ENCODE data around the gene RAB40B. TPM values are rescaled to one million over a fixed set of nuclear protein-coding genes. Genes with fewer than 3 reads are reported as not detected.

The RAB40B gene
- total RNA-seq, 1 experiment from 2014 or later: 37.8 TPM

DNA sequence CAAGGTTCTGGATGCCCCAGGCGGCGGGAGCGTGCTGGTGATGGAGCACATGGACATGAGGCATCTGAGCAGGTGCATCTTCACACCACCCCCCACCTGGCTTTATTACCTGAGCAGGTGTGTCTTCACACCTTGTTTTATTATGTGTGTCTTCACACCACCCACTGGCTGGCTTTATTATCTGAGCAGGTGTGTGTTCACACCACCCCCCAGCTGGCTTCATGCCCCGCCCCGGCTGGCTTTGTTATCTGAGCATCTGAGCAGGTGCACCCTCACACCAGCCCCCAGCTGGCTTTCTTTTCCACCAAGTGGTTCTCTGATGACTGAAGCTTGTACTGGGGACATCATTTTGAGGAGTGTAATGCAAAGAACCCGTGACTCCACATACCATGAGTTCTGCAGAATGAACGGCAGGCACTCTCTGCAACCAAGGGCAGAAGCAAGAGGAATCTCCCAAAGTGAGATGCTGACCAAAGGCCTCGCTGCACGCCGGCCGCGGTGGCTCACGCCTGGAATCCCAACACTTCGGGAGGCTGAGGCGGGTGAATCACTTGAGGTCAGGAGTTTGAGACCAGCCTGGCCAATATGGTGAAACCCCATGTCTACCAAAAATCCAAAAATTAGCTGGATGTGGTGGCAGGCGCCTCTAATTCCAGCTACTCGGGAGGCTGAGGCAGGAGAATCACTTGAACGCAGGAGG lies 20.6 kb upstream of the RAB40B start:
- in situ Hi-C loops (cut with HindIII; ENCODE audit: low sequenced_read_pairs): no loop called here
- DNase-seq (ENCODE audit: low spot score): no peak

DNA sequence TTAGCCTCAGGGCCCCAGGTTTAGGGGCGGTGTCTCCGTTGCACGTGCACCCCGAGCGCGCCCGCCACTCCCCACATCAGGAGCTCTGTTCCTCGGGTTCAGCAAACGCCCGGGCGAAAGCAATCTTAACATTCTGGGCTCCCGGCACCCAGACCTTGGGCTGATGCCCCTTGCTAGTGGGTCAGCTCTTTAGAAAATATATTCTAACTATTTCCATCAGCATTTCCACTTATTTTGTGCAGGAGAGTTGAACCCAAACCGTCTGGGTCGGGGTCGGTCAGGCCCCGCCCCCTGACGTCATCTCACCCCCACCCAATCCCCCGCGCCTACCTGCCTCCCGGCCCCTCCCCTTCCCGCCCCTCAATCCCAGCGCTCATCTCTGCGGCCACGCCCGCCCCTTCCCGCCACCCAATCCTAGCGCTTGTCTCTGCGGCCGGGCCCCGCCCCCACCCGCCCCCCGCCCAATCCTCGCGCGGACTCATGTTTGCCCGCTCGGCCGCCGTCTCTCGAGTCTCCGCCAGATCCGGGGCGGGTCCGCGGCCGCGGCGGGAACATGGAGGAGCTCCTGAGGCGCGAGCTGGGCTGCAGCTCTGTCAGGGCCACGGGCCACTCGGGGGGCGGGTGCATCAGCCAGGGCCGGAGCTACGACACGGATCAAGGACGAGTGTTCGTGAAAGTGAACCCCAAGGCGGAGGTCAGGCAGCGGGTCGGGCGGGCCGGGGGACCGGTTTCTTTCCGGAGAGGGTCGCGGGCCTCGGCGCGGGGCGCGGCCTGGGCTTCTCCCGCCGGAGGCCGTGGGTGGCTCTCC lies 17.9 kb upstream of the RAB40B start, which contains the start of gene FN3KRP:
TSS of gene FN3KRP (plus strand) at position 504 of the 808 bp plus-strand sequence. CDS start at position 554, 50 bp downstream.
- DNase-seq (ENCODE audit: low spot score): peak; percentile 90
- in situ Hi-C loops (cut with HindIII; ENCODE audit: low sequenced_read_pairs): no loop called here

DNA sequence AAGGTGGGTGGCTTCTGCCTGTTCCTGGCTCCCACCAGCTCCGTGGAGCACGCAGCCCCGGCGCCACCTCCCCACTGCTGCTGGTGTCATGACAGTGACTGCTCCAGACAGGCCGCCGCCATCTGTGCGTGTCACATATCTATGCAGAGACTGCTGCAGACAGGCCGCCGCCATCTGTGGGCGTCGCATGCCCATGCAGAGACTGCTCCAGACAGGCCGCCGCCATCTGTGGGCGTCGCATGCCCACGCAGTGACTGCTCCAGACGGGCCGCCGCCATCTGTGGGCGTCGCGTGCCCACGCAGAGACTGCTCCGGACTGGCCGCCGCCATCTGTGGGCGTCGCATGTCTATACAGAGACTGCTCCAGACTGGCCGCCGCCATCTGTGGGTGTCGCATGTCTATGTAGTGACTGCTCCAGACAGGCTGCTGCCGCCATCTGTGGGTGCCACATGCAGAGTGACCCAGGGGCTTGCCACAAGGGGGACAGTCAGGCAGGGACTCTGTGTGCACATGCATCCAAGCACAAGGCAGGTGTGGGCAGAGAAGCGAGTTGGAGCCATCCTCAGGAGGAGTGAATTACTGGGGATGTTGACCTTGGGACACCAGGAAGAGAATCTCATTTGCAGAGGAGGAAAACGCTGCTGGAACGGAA lies 14.7 kb upstream of the RAB40B start:
- DNase-seq (ENCODE audit: low spot score): no peak
- in situ Hi-C loops (cut with HindIII; ENCODE audit: low sequenced_read_pairs): no loop called here

DNA sequence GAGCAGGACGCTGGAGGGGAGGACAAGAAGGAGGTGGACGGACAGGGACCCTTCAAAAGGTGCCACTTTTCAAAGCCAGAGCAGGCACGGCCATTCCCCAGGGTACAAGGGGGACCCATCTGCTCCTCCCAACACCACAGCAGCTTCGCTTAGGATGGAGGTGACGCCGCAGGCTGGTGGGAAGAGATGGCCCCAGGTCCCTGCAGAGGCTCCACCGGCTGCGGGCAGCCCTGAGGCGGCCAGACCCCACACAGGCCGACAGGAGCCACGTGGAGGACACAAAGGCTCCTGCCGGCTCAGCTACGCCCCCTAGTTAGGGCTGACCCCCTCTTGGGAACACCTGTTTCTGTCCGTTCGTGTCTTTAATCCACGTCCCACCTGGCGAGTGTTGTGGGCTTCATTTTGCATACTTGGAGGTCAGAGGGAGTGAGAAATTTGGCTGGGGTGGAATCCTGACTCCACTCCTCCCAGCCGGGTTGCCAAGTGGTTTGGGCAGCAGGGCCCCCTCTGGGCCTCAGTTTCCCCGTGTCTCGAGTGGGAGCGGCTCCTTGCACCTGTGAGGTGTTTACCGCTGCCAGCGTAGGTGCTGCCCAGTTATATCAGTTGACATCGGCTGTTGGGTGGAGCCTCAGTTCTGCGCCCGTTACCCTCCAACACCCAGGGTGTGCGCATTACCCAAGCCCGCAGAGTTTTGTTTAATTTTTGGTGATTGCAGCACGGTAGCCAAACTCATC lies 12.2 kb upstream of the RAB40B start:
- DNase-seq (ENCODE audit: low spot score): no peak
- in situ Hi-C loops (cut with HindIII; ENCODE audit: low sequenced_read_pairs): no loop called here

DNA sequence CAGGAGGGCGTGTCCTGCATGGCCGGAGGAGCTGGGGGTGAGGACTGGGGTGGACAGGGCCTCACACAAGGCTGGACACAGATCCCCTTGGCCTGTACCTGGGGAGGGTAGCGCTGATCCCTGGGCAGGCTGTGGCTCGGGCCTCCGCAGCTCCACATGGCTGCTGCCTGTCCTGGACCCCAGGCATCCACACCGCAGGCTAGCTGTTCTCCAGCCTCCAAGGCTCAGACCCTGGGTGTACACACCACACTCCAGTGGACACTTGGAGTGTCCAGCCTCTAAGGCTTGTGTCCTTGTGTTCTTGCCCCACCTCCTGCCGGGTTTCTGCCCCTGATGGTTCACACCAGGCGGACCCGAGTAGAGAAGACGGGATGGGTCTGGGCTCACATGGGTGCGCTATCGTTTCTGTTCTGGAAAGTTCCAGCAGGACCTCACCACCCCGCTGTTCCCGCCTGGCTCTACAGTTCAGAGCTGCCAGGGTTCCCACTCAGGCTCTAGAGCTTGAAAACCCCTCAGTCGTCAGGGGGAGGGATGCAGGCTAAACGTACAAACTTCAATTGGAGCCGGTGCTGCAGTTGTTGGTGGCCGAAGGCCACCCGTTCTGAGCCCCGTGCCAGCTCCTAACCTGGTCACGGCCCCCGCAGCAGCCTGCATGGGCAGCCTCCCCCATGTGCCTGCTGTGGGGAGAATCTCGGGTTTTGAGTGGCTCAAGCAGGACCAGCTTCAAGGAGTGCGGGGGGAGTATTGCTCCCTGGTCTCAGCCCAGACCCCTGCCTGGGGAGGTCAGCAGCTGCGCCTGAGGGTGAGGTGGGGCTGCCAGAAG lies 11.4 kb upstream of the RAB40B start:
- DNase-seq (ENCODE audit: low spot score): no peak
- in situ Hi-C loops (cut with HindIII; ENCODE audit: low sequenced_read_pairs): no loop called here

DNA sequence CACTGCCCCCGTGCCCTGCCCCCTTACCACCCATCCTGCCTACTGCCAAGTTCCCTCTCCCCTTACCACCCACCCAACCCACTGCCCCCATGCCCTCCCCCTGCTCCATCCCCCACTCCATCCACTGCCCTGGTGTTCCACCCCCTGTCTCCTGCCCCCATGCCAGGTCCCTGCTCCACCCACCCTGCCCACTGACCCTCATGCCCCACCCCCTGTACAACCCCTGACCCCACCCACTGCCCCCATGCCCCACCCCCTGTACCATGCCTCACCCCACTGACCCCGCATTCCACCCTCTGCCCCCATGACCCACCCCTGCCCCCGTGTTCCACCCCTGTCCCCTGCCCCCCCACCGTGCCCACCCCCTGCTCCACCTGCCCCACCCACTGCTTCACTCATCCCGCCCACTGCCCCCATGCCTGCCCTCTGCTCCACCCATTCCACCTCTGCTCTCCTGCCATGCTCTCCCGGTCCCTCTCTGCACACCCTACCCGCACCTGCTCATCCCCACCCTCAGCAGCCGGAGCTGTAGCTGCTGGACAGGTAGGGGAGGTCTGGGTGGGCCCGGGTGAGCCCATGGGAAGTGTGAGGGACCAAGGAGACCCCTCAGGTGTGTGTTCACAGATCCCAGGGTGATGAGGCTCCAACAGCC lies 10.7 kb upstream of the RAB40B start:
- in situ Hi-C loops (cut with HindIII; ENCODE audit: low sequenced_read_pairs): no loop called here
- no peak for DNase-seq (ENCODE audit: low spot score)

DNA sequence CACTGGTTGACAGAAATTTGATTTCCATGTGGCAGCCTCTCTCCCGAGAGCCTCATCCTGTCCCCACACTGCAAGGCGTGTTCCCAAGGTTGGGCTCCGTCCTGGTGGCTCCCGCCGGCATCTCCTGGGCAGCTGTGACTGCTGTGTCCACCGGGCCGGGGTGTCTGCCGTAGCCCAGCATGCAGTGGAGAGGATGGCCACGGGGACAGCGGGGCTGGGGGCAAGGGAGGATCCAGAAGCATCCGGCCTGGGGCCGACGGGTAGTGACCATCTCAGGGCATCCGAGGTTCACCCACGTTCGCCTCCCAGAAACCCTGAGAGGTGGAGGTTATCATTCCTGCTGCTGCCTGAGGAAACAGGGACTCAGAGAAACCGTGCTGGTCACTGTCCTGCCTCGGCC lies 7.3 kb upstream of the RAB40B start:
- in situ Hi-C loops (cut with HindIII; ENCODE audit: low sequenced_read_pairs): no loop called here
- DNase-seq (ENCODE audit: low spot score): no peak

DNA sequence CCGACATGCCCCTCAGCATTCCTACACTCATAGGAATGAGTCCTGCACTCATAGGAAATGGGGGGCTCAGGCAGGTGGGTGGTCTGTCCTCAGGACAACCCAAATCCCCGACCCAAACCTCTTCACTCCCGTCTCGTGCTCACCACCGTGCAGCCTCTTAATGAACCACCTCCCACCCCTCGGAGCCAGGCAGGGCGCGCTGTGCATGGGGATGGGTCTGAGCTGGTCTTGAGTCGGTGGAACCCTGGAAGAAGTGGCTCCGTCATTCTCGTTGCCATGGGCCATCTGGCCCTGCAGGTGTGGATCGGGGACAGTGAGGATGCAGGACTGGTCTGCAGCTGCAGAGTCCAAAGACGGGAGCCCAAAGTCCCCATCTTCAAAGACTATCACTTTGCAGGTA lies 6.4 kb upstream of the RAB40B start:
- in situ Hi-C loops (cut with HindIII; ENCODE audit: low sequenced_read_pairs): no loop called here
- DNase-seq (ENCODE audit: low spot score): no peak

DNA sequence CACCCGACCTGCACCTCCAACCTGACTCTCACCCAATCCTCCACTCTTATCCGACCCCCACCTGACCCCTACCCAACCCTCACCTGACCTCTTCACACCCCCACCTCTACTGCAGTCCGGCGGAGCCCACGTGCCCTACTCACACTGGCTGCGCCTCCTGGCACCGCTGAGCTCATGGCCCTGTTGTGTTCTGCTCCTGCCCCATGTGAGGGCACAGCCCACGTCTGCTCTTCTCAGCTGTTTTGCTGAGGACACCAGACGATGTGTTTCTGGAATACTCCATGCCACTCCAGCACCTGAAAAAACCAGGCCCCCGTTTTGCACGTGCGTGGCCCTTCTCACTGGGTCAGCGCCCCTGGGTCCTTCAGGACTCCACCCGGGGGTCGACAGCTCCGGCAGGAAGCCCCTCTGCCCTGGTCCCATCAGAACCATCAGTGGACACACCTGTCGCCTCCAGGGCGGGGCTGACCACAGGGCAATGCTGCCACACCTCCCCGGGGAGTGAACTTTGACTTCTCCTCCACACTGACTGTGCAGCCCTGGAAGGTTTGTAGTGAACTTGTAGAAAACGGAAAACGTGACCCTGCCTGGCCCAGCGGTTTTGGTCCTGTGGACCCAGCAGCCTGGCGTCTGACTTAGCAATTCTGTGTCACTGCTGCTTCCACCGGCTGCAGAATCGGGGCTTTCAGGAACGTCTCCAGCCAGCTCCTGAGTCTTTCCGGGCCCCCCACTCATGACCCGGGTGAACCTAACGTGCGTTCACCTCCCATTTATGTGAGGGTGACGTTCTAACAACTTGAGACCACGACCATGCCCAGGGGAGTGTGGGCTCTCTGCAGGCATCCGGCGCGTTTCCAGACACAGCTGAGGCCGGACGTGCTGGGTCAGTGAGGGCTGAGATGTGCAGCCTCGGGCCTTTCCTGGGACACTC lies 5.7 kb upstream of the RAB40B start:
- in situ Hi-C loops (cut with HindIII; ENCODE audit: low sequenced_read_pairs): no loop called here
- DNase-seq (ENCODE audit: low spot score): no peak

DNA sequence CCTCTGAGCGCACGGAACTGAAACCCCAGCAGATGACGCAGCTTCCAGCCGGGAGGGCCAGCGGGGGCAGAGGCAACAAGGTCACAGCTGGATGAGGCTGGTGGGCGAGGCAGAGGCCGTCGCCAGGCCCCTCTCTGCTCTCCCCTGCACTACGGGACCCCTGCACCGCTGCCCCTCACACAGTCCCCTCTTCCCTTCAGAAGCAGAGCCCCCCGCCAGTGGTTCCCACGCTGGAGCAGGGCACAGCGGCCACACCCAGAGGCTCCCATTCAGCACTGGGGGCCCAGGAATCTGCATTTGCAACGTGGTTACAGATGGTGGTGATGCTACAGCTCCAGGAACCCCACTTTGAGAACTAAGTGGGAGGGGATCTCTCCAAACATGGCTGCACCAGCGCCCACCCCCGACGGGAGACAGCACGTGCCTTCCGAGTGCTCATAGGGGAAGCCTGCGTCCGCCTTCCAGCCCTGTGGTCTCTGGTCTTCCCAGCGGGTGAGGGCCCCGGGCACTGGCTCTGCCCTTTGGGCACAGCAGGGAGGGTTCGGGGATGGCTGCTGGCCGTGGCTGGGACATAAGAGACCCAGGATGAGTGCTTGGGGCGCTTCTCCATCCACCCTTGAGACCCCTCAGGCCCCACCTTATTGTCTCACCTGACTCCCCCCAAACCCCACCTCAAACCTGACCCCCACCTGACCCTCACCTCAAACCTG lies 4.7 kb upstream of the RAB40B start:
- in situ Hi-C loops (cut with HindIII; ENCODE audit: low sequenced_read_pairs): no loop called here
- no peak for DNase-seq (ENCODE audit: low spot score)

DNA sequence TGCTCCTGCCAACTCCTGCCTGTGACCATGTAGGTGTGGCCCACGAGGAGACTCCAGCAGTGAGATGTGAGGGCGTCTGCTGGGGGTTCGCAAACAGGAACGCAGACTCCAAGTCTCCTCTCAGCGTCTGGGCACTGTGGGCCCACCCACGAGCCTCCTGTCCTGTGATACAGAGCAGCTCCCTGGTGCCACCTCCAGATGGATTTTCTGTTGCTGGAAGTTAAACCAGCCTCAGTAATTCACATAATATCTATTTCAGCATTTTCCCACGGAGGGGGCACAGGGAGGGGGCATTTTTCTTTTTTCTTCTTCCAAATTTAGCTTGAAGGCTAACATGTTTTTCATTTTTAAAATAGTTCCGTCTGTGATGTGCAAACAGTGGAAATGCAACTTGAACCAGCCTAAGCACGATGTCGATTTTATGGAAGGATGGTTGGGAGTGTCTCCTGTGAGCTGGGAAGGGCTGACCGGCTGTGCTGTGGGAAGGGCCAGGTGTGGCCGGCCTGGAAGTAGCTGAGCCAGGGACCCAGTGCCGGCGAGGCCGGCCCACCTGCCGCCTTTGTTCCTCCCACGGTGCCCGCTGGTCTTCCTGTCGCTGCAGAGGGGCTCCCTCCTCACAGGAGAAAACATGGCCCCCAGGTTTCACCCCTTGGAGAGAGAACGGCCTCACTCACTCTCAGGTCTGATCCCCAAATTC lies 3.9 kb upstream of the RAB40B start:
- no peak for DNase-seq (ENCODE audit: low spot score)
- in situ Hi-C loops (cut with HindIII; ENCODE audit: low sequenced_read_pairs): no loop called here

DNA sequence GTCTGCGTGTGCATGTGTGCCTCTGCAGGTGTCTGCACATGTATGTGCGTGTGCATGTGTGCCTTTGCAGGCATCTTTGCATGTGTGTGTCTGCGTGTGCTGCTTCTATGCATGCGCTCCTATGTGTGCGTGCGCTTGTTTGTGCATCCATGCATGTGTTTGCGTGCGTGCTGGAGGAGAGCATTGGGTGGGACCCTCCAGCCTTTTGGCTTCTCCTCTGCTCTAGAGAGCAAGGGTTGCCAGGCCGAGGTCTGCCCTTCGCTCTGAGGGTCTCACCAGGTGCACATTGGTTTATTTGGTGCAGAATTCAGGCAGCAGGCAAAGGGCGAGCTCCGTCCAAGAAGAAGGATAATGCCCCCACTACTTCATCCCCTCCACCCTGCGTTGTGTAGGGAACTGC lies 1.1 kb upstream of the RAB40B start:
- no peak for DNase-seq (ENCODE audit: low spot score)
- in situ Hi-C loops (cut with HindIII; ENCODE audit: low sequenced_read_pairs): no loop called here

DNA sequence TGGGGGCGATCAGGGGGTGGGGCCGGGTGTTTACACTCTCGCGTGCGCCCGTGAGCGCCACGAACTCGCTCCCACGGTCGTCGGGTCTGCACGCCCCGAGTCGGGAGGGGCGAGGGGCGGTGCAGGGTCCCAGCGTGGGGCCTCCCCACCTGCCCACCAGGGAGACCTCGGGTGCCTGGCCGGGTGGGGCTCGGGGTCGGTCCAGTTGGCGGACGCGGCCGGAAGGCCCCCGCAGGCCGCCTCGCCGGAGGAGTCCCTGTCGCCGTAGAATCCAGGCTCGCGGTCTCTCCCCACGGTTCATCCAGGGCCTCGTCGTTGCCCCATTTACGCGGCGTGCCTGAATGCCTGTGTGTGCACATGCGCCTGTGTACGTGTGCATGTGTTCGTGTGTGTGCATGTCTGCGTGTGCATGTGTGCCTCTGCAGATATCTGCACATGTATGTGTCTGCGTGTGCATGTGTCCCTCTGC lies 510 bp upstream of the RAB40B start:
- DNase-seq (ENCODE audit: low spot score): no peak

DNA sequence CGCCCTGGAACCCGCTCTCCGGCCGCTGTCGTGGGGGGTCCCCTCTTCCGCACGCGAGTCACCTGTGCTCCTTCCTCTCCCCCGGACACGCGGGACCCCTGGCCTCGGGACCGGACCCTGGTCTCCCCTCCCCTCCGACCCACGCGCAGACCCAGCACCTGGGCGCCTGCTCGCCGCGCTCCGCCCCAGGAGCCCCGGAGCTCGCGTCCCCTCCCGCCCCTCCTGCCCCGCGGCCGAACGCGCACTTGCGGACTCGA lies 762 bp downstream of the RAB40B start:
- in situ Hi-C loops (cut with HindIII; ENCODE audit: low sequenced_read_pairs): no loop called here
- no peak for DNase-seq (ENCODE audit: low spot score)

More for the DNA sequence above, 510 bp upstream of the RAB40B start:
- in situ Hi-C loops (cut with HindIII; ENCODE audit: low sequenced_read_pairs): no loop called here

DNA sequence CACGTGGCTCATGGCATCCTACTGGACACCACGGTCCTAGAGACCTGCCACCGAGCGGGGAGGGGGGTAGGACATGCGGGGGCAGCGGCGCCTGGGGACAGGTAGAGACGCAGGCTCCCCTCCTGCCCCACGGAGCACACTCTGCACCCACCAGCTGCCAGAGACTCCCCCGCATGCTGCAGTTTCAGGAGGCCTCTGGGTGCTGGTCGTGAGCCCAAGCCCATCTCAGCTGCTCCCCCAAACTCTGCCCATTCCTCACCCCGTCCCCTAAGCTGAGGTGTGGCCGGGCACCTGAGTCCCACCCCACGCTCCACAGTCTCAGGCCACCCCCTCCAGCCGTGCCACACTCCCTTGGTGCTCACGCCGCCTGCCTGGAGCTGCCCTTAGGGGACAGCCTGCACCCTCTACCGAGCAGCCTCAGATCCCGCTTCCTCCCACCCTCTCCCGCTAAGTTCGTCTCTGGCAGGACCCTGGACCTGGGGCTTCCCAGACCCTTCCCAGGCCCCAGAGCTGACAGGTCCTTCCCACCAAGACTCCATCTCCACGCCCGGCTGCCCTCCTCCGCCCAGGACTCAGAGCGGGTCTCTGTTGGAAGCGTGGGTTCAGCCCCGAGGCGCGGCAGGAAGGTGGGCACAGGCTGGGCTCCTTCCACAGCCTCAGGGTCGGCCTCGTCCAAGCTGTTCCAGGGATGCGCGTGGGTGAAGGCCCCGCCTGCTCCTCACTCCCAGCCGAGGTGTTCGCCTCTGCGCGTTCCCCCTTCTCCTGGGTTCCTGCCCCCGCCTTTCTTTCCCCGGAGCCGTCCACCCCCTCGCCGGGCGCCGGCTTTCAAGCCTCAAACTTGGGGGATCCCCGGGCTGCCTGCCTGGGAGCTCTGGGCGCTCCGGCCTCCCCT lies 1.3 kb downstream of the RAB40B start:
- in situ Hi-C loops (cut with HindIII; ENCODE audit: low sequenced_read_pairs): no loop called here
- DNase-seq (ENCODE audit: low spot score): no peak

Measured in G401 (cell line).